HL-60 (cell line): ENCODE results near the gene HK1.

ENCODE experiments used
- DNase-seq, 2 experiments: peaks; one replicate each; pipeline ENCODE4 v3.0.0-alpha.2; 2010 to 2020; ENCODE audit warnings: low read depth in 1 of 2, low spot score in 1 of 2
- H3K27ac ChIP-seq: fragments of 250-450 bp; sonication (Bioruptor Pico); replicated peaks from 2 replicates; pipeline ENCODE4 v1.5.1; 2020; ENCODE audit warnings: mild to moderate bottlenecking, moderate library complexity
- H3K27me3 ChIP-seq: fragments of 250-450 bp; sonication (Bioruptor Pico); 2 replicates; pipeline ENCODE4 v1.5.1; 2021; ENCODE audit warnings: mild to moderate bottlenecking, moderate library complexity; ENCODE audit not compliant: insufficient read depth, poor library complexity, severe bottlenecking
- H3K4me3 ChIP-seq: replicated peaks from 2 replicates; pipeline ENCODE4 v1.5.1; 2011; ENCODE audit warnings: mild to moderate bottlenecking, control low read depth, low read length; ENCODE audit not compliant: insufficient read depth
- GABPA ChIP-seq: IDR thresholded peaks from 2 replicates; pipeline ENCODE4 v1.6.1; 2012; ENCODE audit warnings: low read depth
- POLR2AphosphoS5 ChIP-seq: IDR thresholded peaks from 2 replicates; pipeline ENCODE4 v1.6.1; 2012; ENCODE audit warnings: low read depth
- REST ChIP-seq: IDR thresholded peaks from 2 replicates; pipeline ENCODE4 v1.6.1; 2012; ENCODE audit warnings: low read depth; ENCODE audit not compliant: insufficient replicate concordance
- SPI1 ChIP-seq: IDR thresholded peaks from 2 replicates; pipeline ENCODE4 v1.6.1; 2012; ENCODE audit warnings: low read depth, mild to moderate bottlenecking, borderline replicate concordance
- TF ChIP-seq, protein P1 (sequence below): IDR thresholded peaks from one replicate; pipeline ENCODE4 v1.5.1; 2011; ENCODE audit warnings: low read length, control low read depth, inconsistent platforms; ENCODE audit not compliant: insufficient read depth

The HK1 gene

DNA sequence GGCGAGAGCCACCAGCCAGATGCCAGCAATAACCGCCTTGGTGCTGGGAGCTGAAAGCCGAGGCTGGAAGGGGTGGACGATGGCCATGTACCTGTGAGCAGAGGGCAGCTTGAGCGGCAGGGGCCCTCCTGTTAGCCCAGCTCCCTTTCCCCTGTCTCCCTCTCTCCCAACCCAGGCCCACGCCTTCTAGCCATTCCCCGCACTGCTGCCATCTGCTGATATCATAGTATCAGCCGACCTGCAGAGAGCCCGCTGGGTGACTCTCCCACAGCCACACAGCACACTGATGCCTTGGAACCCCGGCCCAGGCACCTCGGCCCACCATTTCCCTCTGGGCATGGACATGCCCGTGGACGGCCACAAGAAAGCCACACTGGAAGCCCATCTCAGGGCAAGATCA lies 136.8 kb downstream of the HK1 start:
- no peak overlapping the region for H3K4me3 ChIP-seq
- no peaks in the 10 kb centered on the region for H3K27me3 ChIP-seq
- TF ChIP-seq POLR2AphosphoS5 (no peak), REST (no peak), GABPA (no peak), SPI1 (no peak)
- TF ChIP-seq, protein P1, sequence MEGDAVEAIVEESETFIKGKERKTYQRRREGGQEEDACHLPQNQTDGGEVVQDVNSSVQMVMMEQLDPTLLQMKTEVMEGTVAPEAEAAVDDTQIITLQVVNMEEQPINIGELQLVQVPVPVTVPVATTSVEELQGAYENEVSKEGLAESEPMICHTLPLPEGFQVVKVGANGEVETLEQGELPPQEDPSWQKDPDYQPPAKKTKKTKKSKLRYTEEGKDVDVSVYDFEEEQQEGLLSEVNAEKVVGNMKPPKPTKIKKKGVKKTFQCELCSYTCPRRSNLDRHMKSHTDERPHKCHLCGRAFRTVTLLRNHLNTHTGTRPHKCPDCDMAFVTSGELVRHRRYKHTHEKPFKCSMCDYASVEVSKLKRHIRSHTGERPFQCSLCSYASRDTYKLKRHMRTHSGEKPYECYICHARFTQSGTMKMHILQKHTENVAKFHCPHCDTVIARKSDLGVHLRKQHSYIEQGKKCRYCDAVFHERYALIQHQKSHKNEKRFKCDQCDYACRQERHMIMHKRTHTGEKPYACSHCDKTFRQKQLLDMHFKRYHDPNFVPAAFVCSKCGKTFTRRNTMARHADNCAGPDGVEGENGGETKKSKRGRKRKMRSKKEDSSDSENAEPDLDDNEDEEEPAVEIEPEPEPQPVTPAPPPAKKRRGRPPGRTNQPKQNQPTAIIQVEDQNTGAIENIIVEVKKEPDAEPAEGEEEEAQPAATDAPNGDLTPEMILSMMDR = no peak
- DNase-seq = no peak
- H3K27ac ChIP-seq = no peak overlapping the region

DNA sequence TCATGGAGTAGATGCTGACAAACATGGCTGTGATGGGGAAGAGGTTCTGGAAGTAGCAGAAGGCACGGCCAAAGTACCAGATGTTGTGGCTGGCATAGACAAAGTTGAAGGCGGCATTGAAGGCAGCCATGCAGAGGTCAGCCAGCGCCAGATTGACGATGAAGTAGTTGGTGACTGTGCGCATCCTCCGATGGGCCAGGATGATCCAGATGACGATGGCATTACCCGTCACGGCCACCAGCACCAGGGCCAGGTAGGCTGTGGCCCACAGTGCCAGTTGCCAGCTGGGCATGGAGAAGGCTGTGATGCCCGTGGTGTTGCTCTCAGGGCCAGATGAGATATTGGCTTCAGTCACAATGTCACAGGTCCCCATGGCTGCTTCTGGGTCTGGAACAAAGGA lies 137.7 kb downstream of the HK1 start:
- Histone ChIP-seq H3K4me3 (no peak overlapping the region), H3K27ac (no peak overlapping the region), H3K27me3 (no peaks in the 10 kb centered on the region)
- no peak for TF ChIP-seq GABPA
- no peak for TF ChIP-seq POLR2AphosphoS5
- TF ChIP-seq, protein P1 = no peak
- no peak for TF ChIP-seq REST
- no peak for TF ChIP-seq SPI1
- no peak for DNase-seq

- no peak for DNase-seq
- Histone ChIP-seq H3K27me3 (no peaks in the 10 kb centered on the region), H3K4me3 (no peak within 1 kb of the TSS), H3K27ac (no peak within 1 kb of the TSS)
- TF ChIP-seq, protein P1 = no peak
- TF ChIP-seq POLR2AphosphoS5 (no peak), GABPA (no peak), SPI1 (no peak), REST (no peak)
Measured at GRCh38 chr10:69416695-69417094, 138.4 kb downstream of the HK1 start, which contains the start of gene TACR2. TSS of gene TACR2 (minus strand) at chr10:69416918. CDS start at chr10:69416323, 595 bp downstream.
